Inferior parietal cortex (tissue), 1 donor: ENCODE results near the gene GMPPA.
A peak's percentile ranks its signal among the peaks of the same experiment; 100 is the strongest.

Experiments used
- DNase-seq: peaks from one replicate; pipeline ENCODE4 v3.0.0-alpha.2; 2016; ENCODE audit errors: extremely low spot score

The GMPPA gene

DNA sequence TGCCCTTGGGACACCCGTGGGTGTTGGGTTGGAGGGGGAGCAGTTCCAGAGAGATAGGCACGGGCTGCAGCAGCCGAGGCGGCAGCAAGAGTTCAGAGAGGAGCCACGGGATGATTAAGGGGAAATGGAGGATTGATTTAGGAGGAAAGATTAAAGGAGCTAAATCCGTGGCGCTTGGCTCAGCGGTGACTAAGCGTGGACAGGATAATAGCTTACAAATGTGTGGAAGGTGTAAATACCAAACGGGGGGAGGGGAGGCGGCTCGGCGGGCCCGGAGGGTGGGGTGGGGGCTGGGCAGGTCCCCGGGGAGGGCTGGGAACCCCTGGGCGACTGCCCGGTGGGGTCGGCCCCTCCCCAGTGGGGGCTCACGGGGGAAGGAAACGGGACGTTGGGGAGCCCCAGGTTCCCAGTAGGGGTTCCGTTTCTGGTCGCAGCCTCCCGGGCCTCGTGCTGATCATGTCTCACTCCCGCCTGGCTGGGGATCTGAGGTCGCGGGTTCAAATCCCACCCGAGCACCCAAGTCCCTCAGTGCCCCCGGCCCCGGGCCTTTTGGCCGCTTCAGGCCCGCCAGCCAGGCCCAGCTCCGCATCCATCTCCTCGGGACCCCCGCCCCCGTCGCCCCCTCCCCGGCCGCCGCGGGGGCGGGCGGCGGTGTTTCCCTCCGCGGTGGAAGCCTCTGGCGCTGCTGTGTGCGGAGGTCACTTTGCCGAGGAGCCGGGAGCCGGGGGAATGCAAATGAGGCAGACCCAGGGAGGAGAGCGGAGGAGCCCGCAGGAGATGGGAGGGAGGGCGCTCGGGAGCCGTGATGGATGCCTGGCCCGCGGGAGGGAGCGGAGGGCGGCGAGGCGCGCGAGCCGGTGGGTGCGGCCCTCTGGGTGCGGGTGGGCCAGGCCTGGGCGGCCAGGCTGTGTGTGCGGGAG is 23.7 kb downstream of the GMPPA start:
- no peak for DNase-seq

DNA sequence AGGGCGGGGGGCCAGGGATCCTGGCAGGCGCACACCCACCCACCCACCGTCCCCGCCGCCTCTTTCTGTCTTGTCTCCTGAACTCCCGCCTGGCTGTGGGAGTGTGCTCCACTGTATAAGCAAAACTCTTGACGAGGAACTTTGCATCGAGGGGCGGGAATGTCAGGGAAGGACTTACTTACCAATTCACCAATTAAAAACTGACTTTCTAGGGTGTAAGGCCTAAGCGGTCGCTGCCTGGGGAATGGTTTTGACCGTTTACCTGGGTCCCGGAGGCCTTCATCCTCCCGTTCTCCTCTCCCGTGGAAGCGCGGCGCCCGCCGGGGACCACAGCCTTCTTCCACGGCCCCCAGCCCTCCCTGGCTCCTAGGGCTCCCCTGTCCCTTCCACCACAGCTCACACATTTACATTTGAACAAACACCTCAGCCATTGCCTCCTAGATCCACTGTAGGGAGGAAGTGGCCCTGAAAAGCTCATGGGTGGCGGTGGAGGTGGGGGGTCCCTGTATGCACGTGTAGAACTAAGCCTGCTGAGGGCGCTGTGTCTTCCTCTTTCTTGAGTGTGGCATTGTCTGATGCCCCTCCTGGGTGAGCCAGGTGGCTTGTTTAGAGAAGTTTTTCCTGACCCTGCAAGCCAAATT is 24.5 kb downstream of the GMPPA start:
- DNase-seq: no peak

DNA sequence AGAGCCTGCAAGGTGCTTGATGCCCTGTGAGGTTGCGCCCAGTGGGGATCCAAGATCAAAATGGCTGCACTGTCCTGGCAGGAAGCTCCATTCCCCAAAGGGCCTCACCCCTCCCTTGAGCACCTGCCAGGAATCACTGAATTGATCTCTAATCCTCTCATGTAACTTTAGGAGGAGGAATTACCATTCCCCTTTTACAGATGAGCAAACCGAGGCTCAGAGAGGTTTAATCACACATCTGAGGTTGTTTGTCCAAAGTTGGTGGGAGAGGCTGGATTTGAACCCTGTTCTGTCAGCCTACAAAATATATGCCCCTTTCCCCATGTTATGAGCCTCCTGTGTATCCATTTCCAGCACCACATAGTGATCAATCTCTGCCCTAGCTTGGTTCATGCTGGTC is 26.1 kb downstream of the GMPPA start:
- no peak for DNase-seq

DNA sequence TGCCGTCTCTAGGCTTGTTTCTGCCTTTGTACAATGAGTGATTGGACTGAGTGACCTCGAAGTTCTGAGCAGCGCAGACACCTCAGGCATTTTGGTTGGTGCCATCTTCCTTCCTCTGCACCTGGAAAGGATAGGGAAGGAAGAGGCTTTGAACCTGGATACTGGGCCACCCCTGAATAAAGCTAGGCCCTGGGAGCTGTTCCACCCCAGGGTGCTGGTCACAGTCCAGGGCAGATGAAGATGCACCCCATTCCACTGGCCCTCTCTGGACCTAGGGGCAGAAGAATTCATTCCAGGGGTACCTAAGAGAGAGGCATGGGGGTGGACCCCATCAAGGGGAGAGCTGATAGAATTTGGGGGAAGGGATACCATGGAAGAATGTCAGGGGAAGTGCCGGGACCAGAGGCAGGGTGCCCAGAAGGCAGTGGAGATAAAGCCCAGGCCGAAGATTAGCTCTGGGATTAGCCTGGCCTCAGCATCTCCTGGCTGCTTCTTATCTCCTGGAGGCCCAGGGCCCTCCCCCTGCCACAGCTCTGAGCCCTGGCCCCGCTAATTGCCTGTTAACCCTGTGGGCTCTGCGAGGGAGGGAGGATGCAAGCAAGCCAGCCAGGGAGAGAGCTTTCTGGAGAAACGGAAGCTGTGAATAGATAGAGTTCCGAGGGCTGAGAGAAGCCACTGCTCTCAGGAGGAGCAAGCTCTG is 27.0 kb downstream of the GMPPA start:
- DNase-seq: no peak

DNA sequence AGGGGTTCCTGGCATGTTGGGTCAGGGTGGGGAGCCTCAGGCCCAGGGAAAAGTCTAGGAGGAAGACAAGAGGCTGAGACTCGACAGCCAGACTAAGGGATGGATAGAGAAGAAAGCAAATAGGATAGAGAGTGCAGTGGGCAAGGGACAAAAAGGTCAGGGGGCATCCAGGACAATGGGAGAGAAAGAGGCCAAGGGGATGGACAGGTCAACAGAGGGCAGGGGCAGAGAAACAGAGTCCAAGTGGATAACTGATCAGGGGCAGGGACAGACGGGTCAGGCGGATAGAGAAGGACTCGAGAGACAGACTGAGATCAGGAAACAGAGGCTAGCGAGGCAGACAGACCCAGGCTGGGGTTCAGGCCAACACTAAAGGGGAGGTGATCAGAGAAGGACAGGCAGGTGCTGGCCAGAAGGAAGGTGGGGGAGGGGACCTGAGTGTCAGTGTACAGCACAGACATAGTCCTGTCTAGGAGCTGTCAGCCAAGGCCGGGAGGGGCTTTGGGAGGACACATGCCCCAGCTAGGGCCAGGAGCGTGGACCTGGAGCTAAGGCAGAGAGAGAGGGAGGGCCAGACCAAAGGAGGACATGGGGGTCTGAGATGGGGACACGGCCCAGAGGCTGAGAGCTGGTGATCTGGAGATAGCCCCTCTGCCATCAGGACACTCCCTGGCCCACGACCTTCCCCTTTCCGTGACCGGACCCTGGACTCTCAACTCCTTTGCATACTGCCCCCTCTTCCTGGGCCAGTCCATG is 27.8 kb downstream of the GMPPA start:
- no peak for DNase-seq

DNA sequence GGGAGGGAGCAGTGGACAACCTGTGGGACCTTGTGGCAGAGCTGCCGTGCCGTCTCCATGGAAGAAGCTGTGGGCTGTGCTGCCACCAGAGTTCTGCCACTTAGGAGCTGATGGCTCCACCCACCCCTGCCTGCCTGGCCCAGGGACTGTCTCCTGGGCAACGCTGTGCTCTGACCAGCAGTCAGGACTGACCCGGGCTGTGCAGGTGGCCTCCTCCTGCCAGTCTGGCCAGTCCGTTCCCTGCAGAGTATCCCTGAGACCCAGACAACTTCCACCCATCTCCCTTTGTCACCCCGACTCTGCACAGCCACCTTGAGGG is 28.3 kb downstream of the GMPPA start:
- DNase-seq: no peak

DNA sequence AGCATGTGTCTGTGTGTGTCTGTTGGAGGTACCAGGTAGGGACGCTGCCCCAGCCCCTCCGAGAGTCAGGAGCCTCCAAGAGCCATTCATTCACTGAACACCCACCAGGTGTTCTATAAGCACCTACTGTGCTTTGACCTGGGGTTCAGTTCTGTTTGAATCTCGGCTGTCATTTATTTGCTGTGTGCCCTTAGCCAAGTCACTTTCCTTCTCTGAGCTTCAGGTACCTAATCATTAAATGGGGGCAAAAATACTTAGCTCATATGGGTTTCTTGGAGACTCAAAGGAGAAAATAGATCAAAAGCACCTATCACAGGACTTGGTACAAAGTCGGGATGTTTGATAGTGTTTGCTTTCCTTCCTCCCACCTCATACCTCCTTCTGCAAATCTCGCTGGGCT is 28.8 kb downstream of the GMPPA start:
- no peak for DNase-seq

DNA sequence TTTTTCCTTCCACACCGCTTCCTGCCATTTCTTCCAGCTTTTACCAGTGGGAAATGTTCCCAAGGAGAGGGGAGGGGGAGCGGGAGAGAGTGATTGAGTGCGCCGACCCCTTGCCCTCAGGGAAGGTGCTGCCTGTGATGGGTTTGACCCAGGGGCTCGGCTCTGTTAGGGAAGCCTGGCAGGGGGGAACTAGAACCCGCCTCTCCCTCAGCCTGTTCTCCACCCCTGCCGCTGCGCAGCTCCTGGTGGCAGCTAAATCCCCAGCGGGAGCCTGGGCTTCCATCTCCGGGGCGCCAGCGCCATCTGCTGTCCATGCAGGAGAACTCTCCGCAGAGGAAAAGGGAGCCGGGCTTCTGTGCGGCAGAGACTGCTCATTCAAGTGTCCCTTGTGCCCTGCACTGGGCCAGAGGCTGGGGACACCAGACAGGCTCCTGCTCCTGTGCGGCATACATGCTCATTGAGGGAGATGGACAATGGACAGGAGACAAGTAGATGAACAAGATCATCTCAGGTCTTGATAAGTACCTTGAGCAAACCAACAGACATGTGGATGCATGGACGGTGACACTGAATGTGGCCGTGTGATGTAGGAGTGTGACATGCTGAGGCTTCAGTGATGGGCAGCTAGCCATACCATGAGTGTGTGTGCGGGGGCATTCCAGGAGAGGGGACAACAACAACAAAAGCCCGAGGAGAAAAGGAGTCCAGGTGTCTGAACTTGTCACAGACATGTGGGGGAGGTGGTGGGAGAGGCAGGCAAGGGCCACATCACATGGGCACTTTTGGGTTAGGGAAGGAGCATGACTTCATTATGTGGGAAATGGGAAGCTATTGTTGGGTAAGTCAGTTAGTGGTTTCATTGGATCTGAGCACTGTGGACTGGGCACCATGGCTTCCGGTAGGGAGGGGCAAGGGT is 31.6 kb downstream of the GMPPA start:
- DNase-seq: peak; percentile 92

DNA sequence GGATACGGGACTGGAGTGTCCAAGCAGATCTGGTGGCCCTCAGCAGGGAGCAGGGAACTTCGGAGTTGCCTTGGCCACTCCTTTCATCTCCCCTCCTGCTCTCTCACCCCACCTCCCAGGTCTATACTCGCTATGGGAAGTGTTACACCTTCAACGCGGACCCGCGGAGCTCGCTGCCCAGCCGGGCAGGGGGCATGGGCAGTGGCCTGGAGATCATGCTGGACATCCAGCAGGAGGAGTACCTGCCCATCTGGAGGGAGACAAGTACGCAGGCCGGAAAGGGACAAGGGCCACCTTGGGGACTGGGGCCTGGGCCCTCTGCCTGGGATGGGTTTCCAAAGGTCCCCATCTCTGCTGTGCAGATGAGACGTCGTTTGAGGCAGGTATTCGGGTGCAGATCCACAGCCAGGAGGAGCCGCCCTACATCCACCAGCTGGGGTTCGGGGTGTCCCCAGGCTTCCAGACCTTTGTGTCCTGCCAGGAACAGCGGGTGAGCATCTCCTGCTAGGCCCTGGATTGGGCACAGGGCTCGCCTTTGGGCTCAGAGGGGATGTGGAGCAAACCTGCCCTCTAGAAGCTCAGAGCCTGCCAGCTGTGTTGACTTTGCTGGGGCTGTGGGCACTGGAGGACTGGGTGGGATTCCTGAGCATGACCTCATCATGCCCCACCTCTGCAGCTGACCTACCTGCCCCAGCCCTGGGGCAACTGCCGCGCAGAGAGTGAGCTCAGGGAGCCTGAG is 33.1 kb downstream of the GMPPA start:
- DNase-seq: no peak

DNA sequence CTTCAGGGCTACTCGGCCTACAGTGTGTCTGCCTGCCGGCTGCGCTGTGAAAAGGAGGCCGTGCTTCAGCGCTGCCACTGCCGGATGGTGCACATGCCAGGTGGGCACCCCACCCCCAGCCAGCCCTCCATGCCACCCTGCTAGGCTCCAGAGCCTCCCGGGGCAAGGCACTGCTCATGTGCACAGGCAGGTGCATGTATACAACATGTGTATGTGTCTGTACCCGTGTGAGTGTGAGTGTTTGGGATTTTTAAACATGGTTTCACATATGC is 33.6 kb downstream of the GMPPA start:
- no peak for DNase-seq

DNA sequence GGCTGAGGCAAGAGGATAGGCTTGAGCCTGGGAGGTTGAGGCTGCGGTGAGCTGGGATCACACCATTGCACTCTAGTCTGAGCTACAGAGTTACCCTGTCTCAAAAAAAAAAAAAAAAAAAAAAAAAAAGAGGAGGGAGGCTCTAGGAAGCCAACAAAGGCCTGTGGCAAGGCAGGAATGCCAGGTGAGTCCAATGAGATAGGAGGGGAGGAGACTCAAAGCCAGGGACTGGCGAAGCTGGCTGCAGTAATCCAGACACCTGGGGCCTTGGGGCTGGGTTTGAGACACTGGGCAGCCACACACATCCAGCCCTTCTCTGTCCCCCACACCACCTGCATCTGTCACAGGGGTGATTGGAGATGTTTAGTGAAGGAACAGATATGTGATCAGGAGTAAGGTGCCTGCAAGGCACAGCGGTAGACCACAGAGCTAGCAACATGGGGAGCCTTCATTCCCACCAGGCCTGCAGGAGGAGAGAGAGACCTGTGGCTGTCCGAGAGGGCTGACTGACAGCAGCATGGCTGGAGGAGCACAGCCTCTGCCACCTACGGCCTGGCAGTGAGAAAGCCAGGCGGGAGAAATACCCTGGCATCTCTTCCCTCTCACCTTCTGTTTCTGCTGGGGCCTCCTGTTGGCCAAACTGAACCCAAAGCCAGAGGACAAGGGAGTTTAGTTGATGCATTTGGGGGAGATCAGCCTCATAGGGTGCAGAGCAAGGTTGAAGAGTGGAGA is 35.4 kb downstream of the GMPPA start:
- DNase-seq: no peak

DNA sequence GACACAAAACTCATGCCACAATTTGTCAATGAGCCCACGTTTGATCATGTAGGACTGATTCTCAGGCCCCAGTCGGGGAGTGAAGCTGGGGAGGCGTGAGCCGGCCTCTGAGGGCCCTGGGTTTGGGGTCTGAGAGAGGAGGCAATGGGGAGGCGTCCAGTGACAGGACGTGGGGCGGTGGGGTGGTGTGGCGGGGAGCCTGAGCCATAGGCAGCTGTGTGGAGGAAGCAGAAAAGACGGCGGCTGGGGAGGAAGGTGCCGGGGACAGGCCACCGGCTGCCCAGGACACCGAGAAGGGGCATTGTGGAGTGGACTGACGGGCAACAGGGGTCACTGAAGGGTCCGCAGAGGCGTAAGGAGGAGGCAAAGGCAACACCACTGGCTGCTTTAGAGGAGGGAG is 37.7 kb downstream of the GMPPA start:
- DNase-seq: no peak

DNA sequence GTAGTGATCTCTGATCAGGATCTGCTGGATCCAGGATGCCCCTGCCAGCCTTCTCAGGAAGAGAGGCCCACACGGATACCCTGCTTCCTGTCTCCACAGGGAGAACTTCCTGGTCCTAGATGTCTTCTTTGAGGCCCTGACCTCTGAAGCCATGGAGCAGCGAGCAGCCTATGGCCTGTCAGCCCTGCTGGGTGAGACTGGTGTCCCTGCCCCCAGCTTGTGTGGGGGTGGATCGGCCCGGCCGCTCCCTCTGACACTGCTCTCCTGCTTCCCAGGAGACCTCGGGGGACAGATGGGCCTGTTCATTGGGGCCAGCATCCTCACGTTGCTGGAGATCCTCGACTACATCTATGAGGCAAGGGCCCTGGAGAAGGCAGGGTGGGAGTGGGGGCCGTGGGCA is 38.3 kb downstream of the GMPPA start:
- no peak for DNase-seq

DNA sequence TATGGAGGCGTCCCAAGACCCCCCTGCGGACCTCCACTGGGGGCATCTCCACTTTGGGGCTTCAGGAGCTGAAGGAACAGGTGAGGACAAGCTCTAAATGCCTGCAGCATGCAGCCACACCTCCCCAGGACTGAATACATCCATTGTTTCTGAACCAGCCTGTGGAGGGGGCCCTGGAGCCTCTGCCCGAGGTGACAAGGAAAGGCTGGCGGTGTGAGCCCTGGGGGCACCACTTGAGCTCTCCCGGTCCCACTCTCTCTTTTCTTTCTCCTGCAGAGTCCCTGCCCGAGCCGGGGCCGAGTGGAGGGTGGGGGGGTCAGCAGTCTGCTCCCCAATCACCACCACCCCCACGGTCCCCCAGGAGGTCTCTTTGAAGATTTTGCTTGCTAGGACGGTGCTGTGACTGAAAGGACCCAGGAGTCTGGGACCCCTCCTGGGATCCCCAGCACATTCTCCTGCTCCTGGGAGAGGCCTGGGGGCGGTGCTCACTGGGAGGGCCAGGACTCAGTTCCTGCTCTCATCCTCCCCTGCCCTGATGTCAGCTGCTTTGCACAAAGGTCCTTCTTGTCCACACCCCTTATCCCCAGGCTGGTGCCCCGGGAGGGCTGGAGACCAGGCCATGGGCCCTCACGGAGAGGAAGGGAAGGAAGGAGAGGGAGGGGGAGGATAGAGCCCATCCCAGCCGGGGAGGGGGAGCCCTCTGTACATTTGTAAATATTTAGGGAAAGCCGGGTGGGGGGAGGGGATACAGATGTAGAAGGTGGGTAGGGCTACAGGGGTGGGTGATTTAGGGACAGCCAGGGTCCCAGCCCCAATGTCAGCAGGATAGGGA is 39.2 kb downstream of the GMPPA start:
- DNase-seq: no peak

DNA sequence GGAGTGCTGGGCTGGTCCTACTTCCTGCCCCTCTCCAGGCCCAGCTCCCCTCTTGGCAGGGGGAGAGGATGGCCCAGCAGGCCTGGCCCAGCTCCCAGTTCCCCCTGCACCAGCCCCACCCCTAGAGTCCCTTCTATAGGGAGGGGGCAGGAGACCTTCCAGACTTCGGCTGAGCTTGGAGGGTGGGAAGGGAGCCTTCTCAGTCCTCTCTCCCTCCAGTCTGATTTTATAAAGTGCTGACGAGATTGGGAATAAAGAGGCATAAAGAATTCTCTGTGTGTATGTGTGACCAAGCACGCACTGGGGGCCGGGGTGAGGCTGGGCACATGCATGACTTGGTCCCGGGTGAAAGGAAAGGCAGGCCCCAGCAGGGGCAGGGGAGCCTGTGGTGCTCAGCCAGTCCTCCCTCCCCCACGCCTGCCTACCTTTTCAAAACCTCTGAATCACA is 39.8 kb downstream of the GMPPA start:
- no peak for DNase-seq

DNA sequence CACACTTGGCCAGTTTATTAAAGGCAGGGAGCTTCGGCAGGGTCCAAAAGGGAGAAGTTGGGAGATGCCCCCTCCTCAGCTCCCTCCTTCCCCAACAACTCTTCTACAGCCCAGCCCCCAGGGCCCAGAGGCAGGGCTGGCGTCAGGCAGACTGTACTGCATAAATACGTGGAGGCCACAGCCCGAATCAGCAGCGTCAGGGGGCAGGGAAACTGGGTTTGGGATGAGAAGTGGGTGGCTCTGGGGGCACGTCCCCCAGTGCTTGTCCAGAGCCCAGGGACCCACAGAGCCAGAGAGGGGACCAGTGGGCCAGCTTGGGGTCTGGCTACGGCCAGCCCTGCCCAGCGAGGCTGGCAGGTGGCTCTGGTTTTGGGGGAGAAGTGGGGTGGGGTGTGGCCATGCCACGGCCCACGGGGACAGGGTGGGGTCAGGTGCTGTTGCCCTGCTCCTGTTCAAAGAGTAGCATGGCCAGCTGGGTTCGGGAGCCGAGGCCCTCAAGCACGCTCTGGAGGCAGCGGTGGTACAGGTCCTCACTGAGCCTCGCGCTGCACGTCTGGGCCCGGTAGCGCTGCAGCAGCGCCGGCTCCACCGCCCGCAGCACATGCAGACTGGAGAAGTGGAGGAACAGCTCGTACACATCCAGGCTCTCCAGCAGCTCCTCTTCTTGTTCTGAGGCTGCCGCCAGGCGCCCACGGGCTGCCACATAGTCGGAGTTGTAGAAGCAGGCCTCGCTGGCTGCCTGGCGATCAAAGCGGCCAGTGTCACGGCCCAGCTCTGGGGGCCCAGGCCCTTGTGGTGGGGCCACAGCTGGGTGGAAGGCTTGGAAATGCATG is 40.5 kb downstream of the GMPPA start:
- DNase-seq: no peak

DNA sequence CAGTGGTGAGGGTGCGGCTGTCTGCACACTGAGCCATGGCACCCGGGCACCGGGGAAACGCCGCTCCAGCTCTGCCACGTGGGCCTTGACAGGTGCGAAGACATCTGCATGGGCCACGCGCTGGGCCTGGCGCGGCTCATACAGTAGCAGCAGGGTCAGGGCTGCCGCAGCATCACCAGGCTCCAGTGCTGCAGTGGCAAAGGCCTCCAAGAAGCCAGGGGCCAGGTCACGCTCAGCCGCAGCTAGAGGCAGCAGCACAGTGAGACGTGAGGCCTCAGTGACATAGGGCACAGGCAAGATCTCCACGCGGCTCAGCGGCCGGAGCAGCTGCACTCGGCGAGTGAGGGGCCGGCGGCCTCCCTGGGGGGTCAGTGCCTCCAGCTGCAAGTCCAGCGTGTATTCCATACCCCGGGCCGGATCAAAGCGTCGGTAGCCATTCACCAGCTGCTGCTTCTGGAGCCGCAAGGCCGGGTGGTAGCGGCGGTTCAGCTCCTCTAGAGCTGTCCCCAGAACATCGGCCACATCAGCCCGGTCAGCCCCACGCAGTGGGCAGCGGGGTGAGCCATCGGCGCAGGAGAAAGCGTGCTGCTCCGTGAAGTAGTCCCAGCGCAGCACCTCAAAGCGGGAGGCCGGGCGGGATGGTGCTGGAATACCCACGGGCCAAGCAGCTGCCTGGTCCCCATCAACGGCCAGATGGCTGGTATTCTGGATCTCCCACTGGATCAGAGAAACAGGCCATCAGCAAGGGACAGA is 41.4 kb downstream of the GMPPA start:
- no peak for DNase-seq
